Measurements from ENCODE around the gene HS3ST4. TPM values are rescaled to one million over a fixed set of nuclear protein-coding genes. Genes with fewer than 3 reads are reported as not detected.
A peak's percentile ranks its signal among the peaks of the same experiment; 100 is the strongest.

The HS3ST4 gene
- total RNA-seq, 1 donor: not detected

GRCh38 chr16:25692742-25693508 lies 1.2 kb downstream of the HS3ST4 start:
- no peaks in the 10 kb centered on the region for H3K4me1 ChIP-seq (ENCODE audit: insufficient read depth, low read length)
- H3K27ac ChIP-seq (ENCODE audit: low read depth, low read length): no peak overlapping the region
- TF ChIP-seq, protein P1, sequence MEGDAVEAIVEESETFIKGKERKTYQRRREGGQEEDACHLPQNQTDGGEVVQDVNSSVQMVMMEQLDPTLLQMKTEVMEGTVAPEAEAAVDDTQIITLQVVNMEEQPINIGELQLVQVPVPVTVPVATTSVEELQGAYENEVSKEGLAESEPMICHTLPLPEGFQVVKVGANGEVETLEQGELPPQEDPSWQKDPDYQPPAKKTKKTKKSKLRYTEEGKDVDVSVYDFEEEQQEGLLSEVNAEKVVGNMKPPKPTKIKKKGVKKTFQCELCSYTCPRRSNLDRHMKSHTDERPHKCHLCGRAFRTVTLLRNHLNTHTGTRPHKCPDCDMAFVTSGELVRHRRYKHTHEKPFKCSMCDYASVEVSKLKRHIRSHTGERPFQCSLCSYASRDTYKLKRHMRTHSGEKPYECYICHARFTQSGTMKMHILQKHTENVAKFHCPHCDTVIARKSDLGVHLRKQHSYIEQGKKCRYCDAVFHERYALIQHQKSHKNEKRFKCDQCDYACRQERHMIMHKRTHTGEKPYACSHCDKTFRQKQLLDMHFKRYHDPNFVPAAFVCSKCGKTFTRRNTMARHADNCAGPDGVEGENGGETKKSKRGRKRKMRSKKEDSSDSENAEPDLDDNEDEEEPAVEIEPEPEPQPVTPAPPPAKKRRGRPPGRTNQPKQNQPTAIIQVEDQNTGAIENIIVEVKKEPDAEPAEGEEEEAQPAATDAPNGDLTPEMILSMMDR (IDR thresholded peaks at IDR 0.05; ENCODE audit: extremely low read depth, low read depth, low read length): no peak
- H3K27me3 ChIP-seq (ENCODE audit: insufficient read depth, low read length): peaks cover 23% of the 10 kb centered on the region
- H3K4me2 ChIP-seq (ENCODE audit: insufficient read depth, low read length): no peak overlapping the region
- no peak overlapping the region for H2AFZ ChIP-seq (ENCODE audit: low read length)
- H3K79me2 ChIP-seq (ENCODE audit: insufficient read depth, low read length): no peaks in the 10 kb centered on the region
- H3K9me3 ChIP-seq (ENCODE audit: low read depth, low read length): no peaks in the 10 kb centered on the region
- peak; percentile 62 for DNase-seq (ENCODE audit: insufficient read length, low spot score, missing footprints)
- H3K36me3 ChIP-seq (ENCODE audit: insufficient read depth, low read length): no peaks in the 10 kb centered on the region
- no peaks in the 10 kb centered on the region for H4K20me1 ChIP-seq (ENCODE audit: insufficient read depth, low read length)
- no peak overlapping the region for H3K4me3 ChIP-seq (ENCODE audit: insufficient read depth, low read length)

GRCh38 chr16:25693631-25694030 lies 1.9 kb downstream of the HS3ST4 start:
- H3K27me3 ChIP-seq (ENCODE audit: insufficient read depth, low read length): peaks cover 23% of the 10 kb centered on the region
- H2AFZ ChIP-seq (ENCODE audit: low read length): no peak overlapping the region
- no peaks in the 10 kb centered on the region for H3K9me3 ChIP-seq (ENCODE audit: low read depth, low read length)
- no peaks in the 10 kb centered on the region for H3K79me2 ChIP-seq (ENCODE audit: insufficient read depth, low read length)
- no peak overlapping the region for H3K4me2 ChIP-seq (ENCODE audit: insufficient read depth, low read length)
- H4K20me1 ChIP-seq (ENCODE audit: insufficient read depth, low read length): no peaks in the 10 kb centered on the region
- H3K4me3 ChIP-seq (ENCODE audit: insufficient read depth, low read length): no peak overlapping the region
- H3K36me3 ChIP-seq (ENCODE audit: insufficient read depth, low read length): no peaks in the 10 kb centered on the region
- H3K4me1 ChIP-seq (ENCODE audit: insufficient read depth, low read length): no peaks in the 10 kb centered on the region
- no peak overlapping the region for H3K27ac ChIP-seq (ENCODE audit: low read depth, low read length)
- TF ChIP-seq, protein P1 (IDR thresholded peaks at IDR 0.05; ENCODE audit: extremely low read depth, low read depth, low read length): no peak
- DNase-seq (ENCODE audit: insufficient read length, low spot score, missing footprints): no peak

DNA sequence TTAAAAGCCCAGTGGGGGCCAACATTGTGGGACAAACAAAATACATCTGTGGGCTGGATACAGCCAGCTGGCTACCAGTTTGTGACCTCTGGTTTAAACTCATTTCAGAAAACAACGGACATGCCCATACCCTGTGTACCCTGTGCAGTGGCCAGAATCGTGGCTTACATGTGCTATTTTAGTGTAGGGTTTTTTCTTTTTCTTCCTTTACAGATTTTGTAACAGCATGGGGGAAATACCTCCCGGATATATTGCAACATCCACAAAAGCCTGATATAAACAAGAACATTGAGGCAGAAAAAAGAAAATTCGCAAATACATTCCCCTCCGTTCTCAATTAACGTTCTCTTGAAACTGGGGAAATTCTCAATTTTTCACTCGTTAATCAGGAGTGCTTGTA lies 7.3 kb downstream of the HS3ST4 start:
- H3K9me3 ChIP-seq (ENCODE audit: low read depth, low read length): no peaks in the 10 kb centered on the region
- no peak for DNase-seq (ENCODE audit: insufficient read length, low spot score, missing footprints)
- no peaks in the 10 kb centered on the region for H4K20me1 ChIP-seq (ENCODE audit: insufficient read depth, low read length)
- no peaks in the 10 kb centered on the region for H3K27me3 ChIP-seq (ENCODE audit: insufficient read depth, low read length)
- no peaks in the 10 kb centered on the region for H3K36me3 ChIP-seq (ENCODE audit: insufficient read depth, low read length)
- no peak overlapping the region for H3K27ac ChIP-seq (ENCODE audit: low read depth, low read length)
- no peak overlapping the region for H3K4me2 ChIP-seq (ENCODE audit: insufficient read depth, low read length)
- H3K4me1 ChIP-seq (ENCODE audit: insufficient read depth, low read length): no peaks in the 10 kb centered on the region
- no peaks in the 10 kb centered on the region for H3K79me2 ChIP-seq (ENCODE audit: insufficient read depth, low read length)
- no peak overlapping the region for H3K4me3 ChIP-seq (ENCODE audit: insufficient read depth, low read length)
- TF ChIP-seq, protein P1 (IDR thresholded peaks at IDR 0.05; ENCODE audit: extremely low read depth, low read depth, low read length): no peak
- no peak overlapping the region for H2AFZ ChIP-seq (ENCODE audit: low read length)

DNA sequence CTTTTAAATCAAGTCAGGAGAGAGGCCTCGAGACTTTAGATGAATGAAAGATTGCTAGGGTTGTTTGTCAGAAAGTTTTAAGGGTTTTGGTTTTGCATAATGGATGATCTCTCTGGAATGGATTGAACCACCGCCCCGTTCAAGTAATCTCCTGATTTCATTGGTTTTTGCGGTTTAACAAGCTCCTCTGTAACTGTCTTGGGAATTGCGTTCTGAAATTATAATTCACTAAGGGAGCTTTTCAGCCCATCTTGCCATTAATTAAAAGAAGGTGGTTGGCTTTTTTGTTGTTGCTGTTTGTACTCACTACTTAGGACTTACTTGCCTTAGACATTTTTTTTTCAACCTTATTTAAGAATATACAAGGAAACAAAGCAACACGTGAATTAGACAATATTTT lies 8.8 kb downstream of the HS3ST4 start:
- no peak overlapping the region for H3K4me3 ChIP-seq (ENCODE audit: insufficient read depth, low read length)
- no peaks in the 10 kb centered on the region for H3K36me3 ChIP-seq (ENCODE audit: insufficient read depth, low read length)
- H4K20me1 ChIP-seq (ENCODE audit: insufficient read depth, low read length): no peaks in the 10 kb centered on the region
- no peaks in the 10 kb centered on the region for H3K4me1 ChIP-seq (ENCODE audit: insufficient read depth, low read length)
- no peaks in the 10 kb centered on the region for H3K27me3 ChIP-seq (ENCODE audit: insufficient read depth, low read length)
- no peak for DNase-seq (ENCODE audit: insufficient read length, low spot score, missing footprints)
- no peak overlapping the region for H3K27ac ChIP-seq (ENCODE audit: low read depth, low read length)
- no peaks in the 10 kb centered on the region for H3K79me2 ChIP-seq (ENCODE audit: insufficient read depth, low read length)
- no peak overlapping the region for H2AFZ ChIP-seq (ENCODE audit: low read length)
- TF ChIP-seq, protein P1 (IDR thresholded peaks at IDR 0.05; ENCODE audit: extremely low read depth, low read depth, low read length): no peak
- no peak overlapping the region for H3K4me2 ChIP-seq (ENCODE audit: insufficient read depth, low read length)
- H3K9me3 ChIP-seq (ENCODE audit: low read depth, low read length): no peaks in the 10 kb centered on the region

Data from osteoblast (primary cell).